Measurements from ENCODE around the gene ELAVL2. TPM values are rescaled to one million over a fixed set of nuclear protein-coding genes. Genes with fewer than 3 reads are reported as not detected.

ELAVL2 gene
- total and polyA plus RNA-seq, 2 of the 4 experiments (the other 2 are of a cell fraction): 0.36 TPM; not detected in 1

- no peak overlapping the region for H4K91ac ChIP-seq (ENCODE audit: insufficient read depth, low read depth, low read length)
- no peak overlapping the region for H3K4me3 ChIP-seq (ENCODE audit: insufficient read depth, low read depth, low read length)
- H2AK9ac ChIP-seq (replicated peaks; ENCODE audit: low read depth, low read length, poor library complexity): no peak overlapping the region
- CTCF ChIA-PET: interaction anchor here (0.6 kb wide), 1 partner anchor 11 kb away, joined by 3 read pairs; no protein-coding TSS in a partner anchor
- ATAC-seq (ENCODE audit: low read depth) (no peak), DNase-seq (no peak)
- 60% methylated on average over 1 of the region's 6 CpGs; no CpG with 5 or more reads in 1 of the 2 experiments for whole genome bisulfite sequencing, 2 experiments (ENCODE audit: extremely low coverage in 2 of 2, insufficient read length in 1 of 2)
- H3K27ac ChIP-seq (ENCODE audit: insufficient read depth, low read length): no peak overlapping the region
- no peak overlapping the region for H3K56ac ChIP-seq (ENCODE audit: extremely low read depth, insufficient read depth, low read length)
- H4K5ac ChIP-seq (ENCODE audit: low read depth, low read length): no peak overlapping the region
- no peaks in the 10 kb centered on the region for H4K20me1 ChIP-seq (ENCODE audit: insufficient read depth, low read length)
- POLR2A ChIA-PET (ENCODE audit: unreplicated experiment): no interaction called here
- no peak overlapping the region for H3K4ac ChIP-seq (ENCODE audit: low read depth, low read length)
- H2BK5ac ChIP-seq (ENCODE audit: low read depth, low read length, poor library complexity, severe bottlenecking): no peak overlapping the region
- no peak overlapping the region for H2BK20ac ChIP-seq (ENCODE audit: low read depth, low read length)
- TF ChIP-seq CTCF (conservative IDR thresholded peaks at IDR 0.05; ENCODE audit: low read depth, low read length) (no peak), BHLHE40 (IDR thresholded peaks at IDR 0.05; ENCODE audit: low read depth, low read length) (no peak), MAZ (IDR thresholded peaks at IDR 0.05; ENCODE audit: borderline replicate concordance, low read depth, low read length) (no peak), CHD1 (IDR thresholded peaks at IDR 0.05; ENCODE audit: low read depth, low read length) (no peak), CEBPB (IDR thresholded peaks at IDR 0.05; ENCODE audit: low read depth, low read length) (no peak), SMC3 (IDR thresholded peaks at IDR 0.05; ENCODE audit: low read depth, low read length) (no peak)
- intact Hi-C loops (cut with micrococcal nuclease) (no loop called here), in situ Hi-C loops (cut with MboI; ENCODE audit: low sequenced_read_pairs) (no loop called here), dilution Hi-C loops (cut with HindIII; ENCODE audit: low sequenced_read_pairs, unreplicated experiment) (no loop called here)
- H2BK120ac ChIP-seq (ENCODE audit: low read depth, low read length): no peak overlapping the region
- no peak overlapping the region for H2AFZ ChIP-seq (replicated peaks; ENCODE audit: low read length, poor library complexity)
- no peak overlapping the region for H3K4me2 ChIP-seq (ENCODE audit: low read depth, low read length)
- no peaks in the 10 kb centered on the region for H3K36me3 ChIP-seq (ENCODE audit: control insufficient read depth, insufficient read depth, low read length)
- no TSS peak for BruUV-seq (replicated peaks)
- H3K4me1 ChIP-seq (ENCODE audit: control insufficient read depth, insufficient read depth, low read length): no peaks in the 10 kb centered on the region
- no peak overlapping the region for H3K23ac ChIP-seq (ENCODE audit: low read depth, low read length)
- H2BK15ac ChIP-seq (ENCODE audit: low read depth, low read length): no peak overlapping the region
- H4K8ac ChIP-seq (ENCODE audit: low read depth in 2 of 2, low read length in 2 of 2): no peak overlapping the region
- no peak overlapping the region for H2AK5ac ChIP-seq (ENCODE audit: low read depth, low read length)
- H3K9ac ChIP-seq (ENCODE audit: low read depth, low read length): no peak overlapping the region
- no peaks in the 10 kb centered on the region for H3K27me3 ChIP-seq (ENCODE audit: control insufficient read depth, insufficient read depth, low read length)
- H3K9me3 ChIP-seq (ENCODE audit: control insufficient read depth, insufficient read depth, low read length): peaks cover 16% of the 10 kb centered on the region
- no peaks in the 10 kb centered on the region for H3K79me1 ChIP-seq (ENCODE audit: low read depth in 1 of 2, low read length in 2 of 2)
- H3K9me1 ChIP-seq (ENCODE audit: insufficient read depth, low read length): no peaks in the 10 kb centered on the region
- H3K18ac ChIP-seq (ENCODE audit: low read depth, low read length): no peak overlapping the region
- no peak overlapping the region for H3K14ac ChIP-seq (replicated peaks; ENCODE audit: low read depth, low read length)
Measured at GRCh38 chr9:23644326-23644725, 181.7 kb downstream of the ELAVL2 start.
